Measurements from ENCODE around the gene GABRD.

- TF ChIP-seq CTCF (conservative IDR thresholded peaks at IDR 0.05; ENCODE audit: low read depth in 2 of 2) = no peak
- no peak for TF ChIP-seq EZH2 (IDR thresholded peaks at IDR 0.05; ENCODE audit: low read depth, unreplicated experiment)
- no peak for TF ChIP-seq REST (IDR thresholded peaks at IDR 0.05; ENCODE audit: unreplicated experiment)
- no peak for TF ChIP-seq NANOG (IDR thresholded peaks at IDR 0.05; ENCODE audit: borderline replicate concordance)
Observed at GRCh38 chr1:2060535-2060934, 41.4 kb downstream of the GABRD start.
